SK-N-MC (cell line): ENCODE measurements around the gene ALKBH1.

Experiments used
- DNase-seq: peaks from one replicate; pipeline ENCODE4 v3.0.0-alpha.2; 2011; ENCODE audit warnings: low read depth, low spot score
- H3K27ac ChIP-seq: fragments of 200-600 bp; sonication (generic); 2 replicates; pipeline ENCODE4 v1.5.1; 2016; ENCODE audit warnings: mixed run types
- H3K36me3 ChIP-seq: fragments of 200-600 bp; sonication (generic); 2 replicates; pipeline ENCODE4 v1.6.1; 2017; ENCODE audit warnings: antibody characterized with exemption, low read length, mixed read lengths; ENCODE audit not compliant: insufficient read depth
- H3K4me3 ChIP-seq: fragments of 200-600 bp; sonication (generic); 2 replicates; pipeline ENCODE4 v1.5.1; 2016
- H3K9ac ChIP-seq: fragments of 200-600 bp; sonication (generic); 2 replicates; pipeline ENCODE4 v1.8.0; 2017; ENCODE audit warnings: mixed run types, mixed read lengths; ENCODE audit not compliant: insufficient read length
- H3K9me3 ChIP-seq: fragments of 200-600 bp; sonication (generic); 2 replicates; pipeline ENCODE4 v1.6.1; 2017; ENCODE audit warnings: low read depth, mild to moderate bottlenecking, antibody characterized with exemption, low read length, moderate library complexity, mixed read lengths
- EZH2 ChIP-seq: fragments of 200-600 bp; sonication (generic); IDR thresholded peaks from one replicate; pipeline ENCODE4 v1.6.1; 2017; ENCODE audit warnings: antibody characterized with exemption
- FOXP2 ChIP-seq: optimal IDR thresholded peaks from 2 replicates; pipeline ENCODE3; 2011; ENCODE audit warnings: mild to moderate bottlenecking, moderate library complexity; ENCODE audit not compliant: insufficient read depth; ENCODE audit errors: extremely low read length, control extremely low read depth
- POLR2AphosphoS5 ChIP-seq: IDR thresholded peaks from 2 replicates; pipeline ENCODE4 v1.6.1; 2012; ENCODE audit warnings: mild to moderate bottlenecking, low read depth, low read length, borderline replicate concordance

The ALKBH1 gene

DNA sequence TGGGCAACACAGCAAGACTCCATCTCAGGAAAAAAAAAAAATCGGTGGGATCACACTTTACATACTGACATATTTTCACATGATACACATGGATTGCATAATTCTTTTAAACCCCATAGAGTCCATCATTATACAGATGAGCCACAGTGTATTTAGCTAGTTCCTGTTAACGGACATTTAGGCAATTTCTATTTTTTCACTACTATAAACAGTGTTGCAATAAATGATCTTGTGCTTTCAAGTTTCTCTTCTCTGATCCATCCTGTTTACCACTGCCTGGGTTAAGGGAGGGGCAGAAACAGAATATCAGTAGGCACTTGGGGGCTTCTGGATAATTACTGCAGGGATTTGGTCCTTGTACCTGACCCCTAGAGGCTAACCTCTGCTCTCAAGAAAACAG is 48.0 kb downstream of the ALKBH1 start:
- TF ChIP-seq POLR2AphosphoS5 (no peak), EZH2 (no peak)
- no peak overlapping the region for H3K4me3 ChIP-seq

GRCh38 chr14:77657280-77657679 is 50.5 kb downstream of the ALKBH1 start:
- no peak overlapping the region for H3K9ac ChIP-seq
- TF ChIP-seq FOXP2 (no peak), POLR2AphosphoS5 (no peak), EZH2 (no peak)
- no peak overlapping the region for H3K4me3 ChIP-seq

More for the DNA sequence above, 48.0 kb downstream of the ALKBH1 start:
- no peak overlapping the region for H3K27ac ChIP-seq
- no peaks in the 10 kb centered on the region for H3K9me3 ChIP-seq
- H3K9ac ChIP-seq, result no peak overlapping the region
- DNase-seq, result no peak
- H3K36me3 ChIP-seq, result no peaks in the 10 kb centered on the region

GRCh38 chr14:77654001-77654441 is 53.8 kb downstream of the ALKBH1 start:
- no peaks in the 10 kb centered on the region for H3K36me3 ChIP-seq
- TF ChIP-seq POLR2AphosphoS5, result no peak
- no peak for TF ChIP-seq FOXP2
- no peak for TF ChIP-seq EZH2
- no peak overlapping the region for H3K4me3 ChIP-seq
- no peak for DNase-seq
- H3K9me3 ChIP-seq, result no peaks in the 10 kb centered on the region
- no peak overlapping the region for H3K27ac ChIP-seq
- no peak overlapping the region for H3K9ac ChIP-seq

More at GRCh38 chr14:77657280-77657679, 50.5 kb downstream of the ALKBH1 start:
- Histone ChIP-seq H3K9me3 (no peaks in the 10 kb centered on the region), H3K36me3 (no peaks in the 10 kb centered on the region), H3K27ac (no peak overlapping the region)
- no peak for DNase-seq

- no peak overlapping the region for H3K4me3 ChIP-seq
- no peak overlapping the region for H3K9ac ChIP-seq
- TF ChIP-seq EZH2 (no peak), POLR2AphosphoS5 (no peak), FOXP2 (no peak)
- no peaks in the 10 kb centered on the region for H3K36me3 ChIP-seq
- DNase-seq, result no peak
- no peaks in the 10 kb centered on the region for H3K9me3 ChIP-seq
- no peak overlapping the region for H3K27ac ChIP-seq
Measured at GRCh38 chr14:77649326-77649725, 58.5 kb downstream of the ALKBH1 start.

- Histone ChIP-seq H3K9me3 (no peaks in the 10 kb centered on the region), H3K36me3 (no peaks in the 10 kb centered on the region), H3K27ac (no peak overlapping the region), H3K9ac (no peak overlapping the region), H3K4me3 (no peak overlapping the region)
- DNase-seq, result no peak
- no peak for TF ChIP-seq EZH2
- TF ChIP-seq POLR2AphosphoS5, result no peak
- no peak for TF ChIP-seq FOXP2
Measured at GRCh38 chr14:77648520-77649200, 59.2 kb downstream of the ALKBH1 start.

- DNase-seq, result no peak
- H3K36me3 ChIP-seq, result no peaks in the 10 kb centered on the region
- H3K9me3 ChIP-seq, result no peaks in the 10 kb centered on the region
- no peak for TF ChIP-seq POLR2AphosphoS5
- TF ChIP-seq EZH2, result no peak
- TF ChIP-seq FOXP2, result no peak
- no peak overlapping the region for H3K4me3 ChIP-seq
- no peak overlapping the region for H3K9ac ChIP-seq
- H3K27ac ChIP-seq, result no peak overlapping the region
Measured at GRCh38 chr14:77647853-77648252, 60.0 kb downstream of the ALKBH1 start.

DNA sequence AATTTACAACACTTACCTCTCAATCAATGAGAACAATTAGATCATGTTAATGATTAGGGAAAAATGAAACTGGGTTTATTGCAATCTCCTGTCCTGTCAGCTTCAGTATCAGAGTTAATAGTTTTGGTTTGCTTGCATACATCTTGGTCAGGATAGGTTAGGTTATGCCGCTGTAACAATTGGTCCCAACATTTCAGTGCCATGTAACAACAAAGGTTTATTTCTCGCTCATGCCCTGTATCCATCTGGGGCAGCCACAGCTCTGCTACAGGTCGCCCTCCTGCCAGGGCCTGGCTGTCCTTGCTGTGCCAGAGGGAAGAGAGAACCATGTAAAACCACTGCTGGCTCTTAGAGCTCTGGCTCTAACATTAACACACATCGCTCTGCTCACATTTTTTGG is 60.9 kb downstream of the ALKBH1 start:
- Histone ChIP-seq H3K27ac (no peak overlapping the region), H3K9me3 (no peaks in the 10 kb centered on the region), H3K9ac (no peak overlapping the region), H3K36me3 (no peaks in the 10 kb centered on the region), H3K4me3 (no peak overlapping the region)
- DNase-seq, result no peak
- TF ChIP-seq POLR2AphosphoS5 (no peak), FOXP2 (no peak), EZH2 (no peak)

DNA sequence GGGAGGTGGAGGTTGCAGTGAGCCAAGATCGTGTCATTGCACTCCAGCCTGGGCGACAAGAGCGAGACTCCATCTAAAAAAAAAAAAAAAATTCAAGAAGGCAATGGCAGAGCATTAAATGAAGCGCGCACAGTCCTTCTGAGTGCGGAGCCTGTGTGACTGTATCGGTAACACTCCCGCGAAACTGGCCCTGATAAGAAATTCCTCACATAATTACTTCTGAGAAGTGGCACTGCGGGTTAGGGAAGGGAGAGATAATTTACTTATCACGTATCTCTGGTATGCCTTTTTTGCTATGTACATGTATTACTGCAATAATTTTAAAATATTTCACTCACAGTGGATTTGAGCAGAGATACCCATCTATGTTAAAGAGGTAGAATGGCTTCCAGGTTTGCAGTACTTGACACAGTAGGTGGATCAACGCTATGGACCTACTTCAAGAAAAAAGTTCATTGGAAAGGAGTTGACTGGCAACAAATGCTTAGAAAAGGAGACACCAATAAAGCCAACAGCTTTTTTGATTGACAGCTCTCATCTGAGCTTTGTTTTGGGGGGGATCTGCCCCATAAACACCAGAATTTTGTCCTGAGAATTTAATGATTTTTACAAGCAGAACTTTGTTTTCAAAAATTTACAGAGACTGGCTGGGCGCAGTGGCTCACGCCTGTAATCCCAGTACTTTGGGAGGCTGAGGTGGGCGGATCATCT is 62.1 kb downstream of the ALKBH1 start:
- no peaks in the 10 kb centered on the region for H3K9me3 ChIP-seq
- no peak overlapping the region for H3K27ac ChIP-seq
- no peaks in the 10 kb centered on the region for H3K36me3 ChIP-seq
- TF ChIP-seq EZH2, result no peak
- no peak for TF ChIP-seq POLR2AphosphoS5
- TF ChIP-seq FOXP2, result no peak
- H3K9ac ChIP-seq, result no peak overlapping the region
- no peak overlapping the region for H3K4me3 ChIP-seq
- no peak for DNase-seq

DNA sequence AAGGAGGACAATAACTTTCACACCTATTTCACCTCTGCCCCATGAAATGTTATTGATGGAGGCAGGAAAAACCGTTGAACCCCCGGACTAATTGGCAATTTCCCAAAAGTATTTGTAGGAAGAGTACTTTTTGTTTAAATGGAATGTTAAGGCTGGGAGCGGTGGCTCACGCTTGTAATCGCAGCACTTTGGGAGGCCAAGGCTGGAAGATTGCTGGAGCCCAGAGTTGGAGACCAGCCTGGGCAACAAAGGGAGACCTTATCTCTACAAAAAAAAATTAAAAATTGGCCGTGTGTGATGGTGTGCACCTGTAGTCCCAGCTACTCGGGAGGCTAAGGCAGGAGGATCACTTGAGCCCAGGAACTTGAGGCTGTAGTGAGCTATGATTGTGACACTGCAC is 65.4 kb downstream of the ALKBH1 start:
- no peak overlapping the region for H3K4me3 ChIP-seq
- no peak overlapping the region for H3K9ac ChIP-seq

More for the DNA sequence above, 65.4 kb downstream of the ALKBH1 start:
- H3K27ac ChIP-seq, result no peak overlapping the region
- no peaks in the 10 kb centered on the region for H3K36me3 ChIP-seq
- TF ChIP-seq FOXP2 (no peak), EZH2 (no peak), POLR2AphosphoS5 (no peak)
- DNase-seq, result no peak
- H3K9me3 ChIP-seq, result no peaks in the 10 kb centered on the region
